CD4-positive, alpha-beta memory T cell (primary cell): ENCODE results near the gene SUFU. TPM values are rescaled to one million over a fixed set of nuclear protein-coding genes. Genes with fewer than 3 reads are reported as not detected.

Experiments
- CTCF ChIA-PET: fragments of 350-600 bp; sonication (Branson Sonifier 250); formaldehyde crosslinking; loops from one replicate; lab custom pipeline; 2021; ENCODE audit warnings: inconsistent platforms; ENCODE audit not compliant: partially characterized antibody; lab: Charles Lee
- POLR2A ChIA-PET: fragments of 350-600 bp; sonication (Branson Sonifier 250); formaldehyde crosslinking; loops from one replicate; lab custom pipeline; 2021; ENCODE audit not compliant: partially characterized antibody; lab: Charles Lee
- DNase-seq, 5 donors: peaks; one replicate each; pipeline versions ENCODE4 v3.0.0 to v3.0.0-alpha.2; 2020 to 2022; ENCODE audit warnings: mixed read lengths in 1 of 5
- H3K27ac ChIP-seq: one replicate; pipeline ENCODE4 v1.7.0; 2013; ENCODE audit warnings: low read depth, low read length
- H3K27me3 ChIP-seq: 2 replicates; pipeline ENCODE4 v1.7.0; 2013; ENCODE audit warnings: mild to moderate bottlenecking, low read length, moderate library complexity; ENCODE audit not compliant: insufficient read depth
- H3K36me3 ChIP-seq: 2 replicates; pipeline ENCODE4 v1.7.0; 2013; ENCODE audit warnings: mild to moderate bottlenecking, low read length, moderate library complexity; ENCODE audit not compliant: insufficient read depth
- H3K4me1 ChIP-seq: 2 replicates; pipeline ENCODE4 v1.7.0; 2013; ENCODE audit warnings: mild to moderate bottlenecking, low read length, moderate library complexity; ENCODE audit not compliant: insufficient read depth
- H3K4me3 ChIP-seq, 2 donors: one replicate each; pipeline ENCODE4 v1.7.0; 2013; ENCODE audit warnings: low read length in 2 of 2, mild to moderate bottlenecking in 1 of 2
- H3K9me3 ChIP-seq, 2 donors: one replicate each; pipeline ENCODE4 v1.7.0; 2013; ENCODE audit warnings: low read length in 2 of 2, control low read depth in 1 of 2; ENCODE audit not compliant: control insufficient read depth in 1 of 2
- H3K27ac Mint-ChIP-seq, 7 donors: one replicate each; pipeline ENCODE4 v1.8.0; 2020 to 2021; ENCODE audit warnings: mixed read lengths in 7 of 7, mild to moderate bottlenecking in 6 of 7, inconsistent platforms in 3 of 7, moderate library complexity in 3 of 7
- H3K27me3 Mint-ChIP-seq, 2 donors: one replicate each; pipeline ENCODE4 v1.8.0; 2020 to 2021; ENCODE audit warnings: mixed read lengths in 2 of 2
- H3K36me3 Mint-ChIP-seq, 2 donors: one replicate each; pipeline ENCODE4 v1.8.0; 2020 to 2021; ENCODE audit warnings: mixed read lengths in 2 of 2, inconsistent platforms in 1 of 2, mild to moderate bottlenecking in 1 of 2
- H3K4me1 Mint-ChIP-seq, 4 donors: one replicate each; pipeline ENCODE4 v1.8.0; 2020 to 2021; ENCODE audit warnings: mixed read lengths in 4 of 4, mild to moderate bottlenecking in 1 of 4
- H3K4me3 Mint-ChIP-seq, 8 donors: one replicate each; pipeline ENCODE4 v1.8.0; 2020 to 2021; ENCODE audit warnings: mixed read lengths in 8 of 8, mild to moderate bottlenecking in 7 of 8, moderate library complexity in 6 of 8, inconsistent platforms in 3 of 8
- H3K9me3 Mint-ChIP-seq, 8 donors: one replicate each; pipeline ENCODE4 v1.8.0; 2020 to 2021; ENCODE audit warnings: mixed read lengths in 8 of 8, mild to moderate bottlenecking in 5 of 8, inconsistent platforms in 3 of 8, moderate library complexity in 1 of 8
- intact Hi-C: fragments of 100-400 bp; cut with micrococcal nuclease; formaldehyde crosslinking; loops from one replicate; pipeline ENCODE4 v1.15.1; 2023
- polyA plus RNA-seq, 2 donors: library from polyadenylated mRNA; unstranded; fragments of 300-500 nt; fragmentation: Illumina TruSeq; gene quantifications; one replicate each; pipeline ENCODE4 v1.2.3, GENCODE V29; 2021
- total RNA-seq, 2 experiments: library from RNA; stranded (reverse); gene quantifications; one replicate each; pipeline ENCODE4 v1.2.3, GENCODE V29; 2021

SUFU gene
- total and polyA plus RNA-seq, 4 experiments from 2014 or later: 2.0 to 22.0 (median 16.5) TPM

GRCh38 chr10:102682416-102682815 is 178.6 kb downstream of the SUFU start:
- H3K36me3 ChIP-seq: no peaks in the 10 kb centered on the region
- H3K4me1 ChIP-seq: peaks cover 8% of the 10 kb centered on the region
- peaks cover 5 to 7% of the 10 kb centered on the region in 2 donors for H3K36me3 Mint-ChIP-seq
- H3K4me1 Mint-ChIP-seq: peaks cover 5 to 24% (median 17%) of the 10 kb centered on the region in 4 donors
- no peaks in the 10 kb centered on the region for H3K9me3 ChIP-seq
- H3K27me3 ChIP-seq: no peaks in the 10 kb centered on the region
- H3K4me3 Mint-ChIP-seq: no peak overlapping the region
- no peaks in the 10 kb centered on the region for H3K9me3 Mint-ChIP-seq
- intact Hi-C loops: no loop called here
- H3K27me3 Mint-ChIP-seq: no peaks in the 10 kb centered on the region
- H3K4me3 ChIP-seq: no peak overlapping the region
- peak overlapping the region in 2 of 7 donors; percentile 23 to 48 for H3K27ac Mint-ChIP-seq
- no peak overlapping the region for H3K27ac ChIP-seq
- no peak for DNase-seq
- POLR2A ChIA-PET: no interaction called here
- CTCF ChIA-PET: interaction anchor here (1.2 kb wide), 1 partner anchor 13 kb away, joined by 3 read pairs; no protein-coding TSS in a partner anchor

GRCh38 chr10:102682981-102683380 is 179.2 kb downstream of the SUFU start:
- H3K27ac Mint-ChIP-seq: peak overlapping the region in 2 of 7 donors; percentile 36 to 54
- intact Hi-C loops: no loop called here

More at GRCh38 chr10:102682981-102683380, 179.2 kb downstream of the SUFU start:
- H3K27me3 Mint-ChIP-seq: no peaks in the 10 kb centered on the region
- H3K36me3 Mint-ChIP-seq: peaks cover 5 to 7% of the 10 kb centered on the region in 2 donors
- ChIA-PET POLR2A (no interaction called here), CTCF (interaction anchor here (1.2 kb wide), 1 partner anchor 13 kb away, joined by 3 read pairs; no protein-coding TSS in a partner anchor)
- peaks cover 5 to 24% (median 15%) of the 10 kb centered on the region in 4 donors for H3K4me1 Mint-ChIP-seq
- Histone ChIP-seq H3K27ac (no peak overlapping the region), H3K27me3 (no peaks in the 10 kb centered on the region), H3K4me1 (peaks cover 8% of the 10 kb centered on the region), H3K9me3 (no peaks in the 10 kb centered on the region), H3K36me3 (no peaks in the 10 kb centered on the region), H3K4me3 (no peak overlapping the region)
- no peaks in the 10 kb centered on the region for H3K9me3 Mint-ChIP-seq
- DNase-seq: no peak
- H3K4me3 Mint-ChIP-seq: no peak overlapping the region

Other genes starting within 250 kb of the SUFU start
- gene NFKB2, start 108.3 kb upstream of the SUFU start, total RNA-seq: 100 to 1,000 TPM; 146 to 147 TPM
- 10 to 100 TPM in 1 of 2 donors, 1 to 10 TPM in 1; 6.6 to 25.2 TPM for gene NFKB2, start 108.3 kb upstream of the SUFU start, polyA plus RNA-seq
- 1 to 10 TPM; 4.9 to 5.4 TPM for gene PSD, start 85.2 kb upstream of the SUFU start, total RNA-seq
- gene PSD, start 85.2 kb upstream of the SUFU start, polyA plus RNA-seq: 1 to 10 TPM; 2.1 to 2.7 TPM
- 10 to 100 TPM; 21.1 to 24.1 TPM for gene FBXL15, start 83.1 kb upstream of the SUFU start, total RNA-seq
- 10 to 100 TPM; 27.5 to 44.5 TPM for gene FBXL15, start 83.1 kb upstream of the SUFU start, polyA plus RNA-seq
- 10 to 100 TPM; 27.2 to 30.8 TPM for gene CUEDC2, start 71.4 kb upstream of the SUFU start, total RNA-seq
- gene CUEDC2, start 71.4 kb upstream of the SUFU start, polyA plus RNA-seq: 10 to 100 TPM; 52.0 to 57.5 TPM
- gene C10orf95, start 52.4 kb upstream of the SUFU start, total RNA-seq: 1 to 10 TPM in 1 of 2 experiments, under 1 TPM in 1; 0.89 to 1.6 TPM
- under 1 TPM; 0.41 to 0.42 TPM for gene C10orf95, start 52.4 kb upstream of the SUFU start, polyA plus RNA-seq
- gene ACTR1A, start 1.3 kb upstream of the SUFU start, total RNA-seq: 10 to 100 TPM; 54.9 to 60.0 TPM
- gene ACTR1A, start 1.3 kb upstream of the SUFU start, polyA plus RNA-seq: 10 to 100 TPM; 69.9 to 72.3 TPM
- gene TRIM8, start 140.5 kb downstream of the SUFU start, total RNA-seq: 10 to 100 TPM; 68.4 to 71.6 TPM
- 10 to 100 TPM; 33.0 to 56.4 TPM for gene TRIM8, start 140.5 kb downstream of the SUFU start, polyA plus RNA-seq
- 1 to 10 TPM; 3.7 to 4.0 TPM for gene ARL3, start 210.4 kb downstream of the SUFU start, total RNA-seq
- 1 to 10 TPM; 5.8 to 7.3 TPM for gene ARL3, start 210.4 kb downstream of the SUFU start, polyA plus RNA-seq
- 10 to 100 TPM; 20.2 to 21.7 TPM for gene SFXN2, start 210.7 kb downstream of the SUFU start, total RNA-seq
- 10 to 100 TPM in 1 of 2 donors, 1 to 10 TPM in 1; 9.5 to 11.4 TPM for gene SFXN2, start 210.7 kb downstream of the SUFU start, polyA plus RNA-seq
- 10 to 100 TPM; 39.3 to 41.1 TPM for gene WBP1L, start 240.0 kb downstream of the SUFU start, total RNA-seq
- gene WBP1L, start 240.0 kb downstream of the SUFU start, polyA plus RNA-seq: 10 to 100 TPM; 25.7 to 34.3 TPM